ENCODE measurements around the gene TNNT3.

GRCh38 chr11:1943576-1943975 lies 24.1 kb downstream of the TNNT3 start:
- TF ChIP-seq CTCF (IDR thresholded peaks at IDR 0.05 in 2 of 3, conservative IDR thresholded peaks at IDR 0.05 in 1 of 3; ENCODE audit: borderline replicate concordance in 1 of 3, insufficient read depth in 1 of 3, low read depth in 2 of 3, low read length in 2 of 3) (no peak), REST (IDR thresholded peaks at IDR 0.05; ENCODE audit: low read depth) (no peak), EZH2 (IDR thresholded peaks at IDR 0.05) (no peak), CEBPB (IDR thresholded peaks at IDR 0.05; ENCODE audit: low read depth) (no peak), EZH2phosphoT487 (IDR thresholded peaks at IDR 0.05; ENCODE audit: borderline replicate concordance) (no peak), ATF3 (IDR thresholded peaks at IDR 0.05) (no peak), YY1 (IDR thresholded peaks at IDR 0.05; ENCODE audit: extremely low read depth, insufficient replicate concordance, low read depth, low read length) (no peak), JUND (IDR thresholded peaks at IDR 0.05) (no peak)
